Measurements from ENCODE around the gene FGF23. TPM values are rescaled to one million over a fixed set of nuclear protein-coding genes. Genes with fewer than 3 reads are reported as not detected.
"Not testable (repeated sequence)": the region's sequence is repeated elsewhere in the genome, so short reads cannot be mapped to it uniquely, and the experiment has no call there.

FGF23 gene
- total RNA-seq, 1 donor from 2014 or later, result not detected

- Mint-ChIP-seq H3K9me3 (ENCODE audit: unreplicated experiment) (no peaks in the 10 kb centered on the region), H3K4me1 (ENCODE audit: low read depth, unreplicated experiment) (no peaks in the 10 kb centered on the region), H3K27ac (ENCODE audit: unreplicated experiment) (no peak overlapping the region), H3K4me3 (ENCODE audit: unreplicated experiment) (no peak overlapping the region), H3K36me3 (ENCODE audit: unreplicated experiment) (no peaks in the 10 kb centered on the region), H3K27me3 (ENCODE audit: unreplicated experiment) (no peaks in the 10 kb centered on the region)
- TF ChIP-seq CTCF (IDR thresholded peaks at IDR 0.05; ENCODE audit: partially characterized antibody, unreplicated experiment), result no peak
- no peak for DNase-seq
Observed at GRCh38 chr12:4412465-4412864, 33.0 kb upstream of the FGF23 start.

GRCh38 chr12:4412056-4412455 is 32.5 kb upstream of the FGF23 start:
- Mint-ChIP-seq H3K27me3 (ENCODE audit: unreplicated experiment) (no peaks in the 10 kb centered on the region), H3K27ac (ENCODE audit: unreplicated experiment) (no peak overlapping the region), H3K4me1 (ENCODE audit: low read depth, unreplicated experiment) (no peaks in the 10 kb centered on the region), H3K4me3 (ENCODE audit: unreplicated experiment) (no peak overlapping the region), H3K9me3 (ENCODE audit: unreplicated experiment) (no peaks in the 10 kb centered on the region), H3K36me3 (ENCODE audit: unreplicated experiment) (no peaks in the 10 kb centered on the region)
- TF ChIP-seq CTCF (IDR thresholded peaks at IDR 0.05; ENCODE audit: partially characterized antibody, unreplicated experiment), result no peak
- DNase-seq, result no peak

- Mint-ChIP-seq H3K36me3 (ENCODE audit: unreplicated experiment) (peaks cover 11% of the 10 kb centered on the region), H3K9me3 (ENCODE audit: unreplicated experiment) (peaks cover 3% of the 10 kb centered on the region), H3K27ac (ENCODE audit: unreplicated experiment) (no peak overlapping the region), H3K4me1 (ENCODE audit: low read depth, unreplicated experiment) (no peaks in the 10 kb centered on the region), H3K27me3 (ENCODE audit: unreplicated experiment) (peaks cover 4% of the 10 kb centered on the region), H3K4me3 (ENCODE audit: unreplicated experiment) (no peak overlapping the region)
- DNase-seq, result no peak
- TF ChIP-seq CTCF (IDR thresholded peaks at IDR 0.05; ENCODE audit: partially characterized antibody, unreplicated experiment), result no peak
Observed at GRCh38 chr12:4407136-4407535, 27.6 kb upstream of the FGF23 start.

GRCh38 chr12:4404877-4405637 is 25.5 kb upstream of the FGF23 start:
- DNase-seq; H3K4me3 Mint-ChIP-seq (ENCODE audit: unreplicated experiment); H3K9me3 Mint-ChIP-seq (ENCODE audit: unreplicated experiment); H3K27ac Mint-ChIP-seq (ENCODE audit: unreplicated experiment); H3K27me3 Mint-ChIP-seq (ENCODE audit: unreplicated experiment); H3K4me1 Mint-ChIP-seq (ENCODE audit: low read depth, unreplicated experiment): not testable (repeated sequence)
- H3K36me3 Mint-ChIP-seq (ENCODE audit: unreplicated experiment), result peaks cover 19% of the 10 kb centered on the region

- Mint-ChIP-seq H3K4me3 (ENCODE audit: unreplicated experiment) (no peak overlapping the region), H3K9me3 (ENCODE audit: unreplicated experiment) (peaks cover 3% of the 10 kb centered on the region), H3K27ac (ENCODE audit: unreplicated experiment) (no peak overlapping the region), H3K36me3 (ENCODE audit: unreplicated experiment) (peaks cover 19% of the 10 kb centered on the region), H3K27me3 (ENCODE audit: unreplicated experiment) (peaks cover 7% of the 10 kb centered on the region), H3K4me1 (ENCODE audit: low read depth, unreplicated experiment) (no peaks in the 10 kb centered on the region)
- no peak for TF ChIP-seq CTCF (IDR thresholded peaks at IDR 0.05; ENCODE audit: partially characterized antibody, unreplicated experiment)
- no peak for DNase-seq
Observed at GRCh38 chr12:4402996-4403395, 23.5 kb upstream of the FGF23 start.
